HG02678 (cell line): ENCODE results near the gene CCDC144A.
"Not testable (repeated sequence)": the region's sequence is repeated elsewhere in the genome, so short reads cannot be mapped to it uniquely, and the experiment has no call there.

ENCODE experiments used
- ATAC-seq: cut with Tn5 transposase; IDR thresholded peaks from one replicate; pipeline ENCODE4 v1.9.1; 2021; ENCODE audit warnings: mild to moderate bottlenecking, moderate library complexity; ENCODE audit not compliant: unreplicated experiment

Gene CCDC144A

DNA sequence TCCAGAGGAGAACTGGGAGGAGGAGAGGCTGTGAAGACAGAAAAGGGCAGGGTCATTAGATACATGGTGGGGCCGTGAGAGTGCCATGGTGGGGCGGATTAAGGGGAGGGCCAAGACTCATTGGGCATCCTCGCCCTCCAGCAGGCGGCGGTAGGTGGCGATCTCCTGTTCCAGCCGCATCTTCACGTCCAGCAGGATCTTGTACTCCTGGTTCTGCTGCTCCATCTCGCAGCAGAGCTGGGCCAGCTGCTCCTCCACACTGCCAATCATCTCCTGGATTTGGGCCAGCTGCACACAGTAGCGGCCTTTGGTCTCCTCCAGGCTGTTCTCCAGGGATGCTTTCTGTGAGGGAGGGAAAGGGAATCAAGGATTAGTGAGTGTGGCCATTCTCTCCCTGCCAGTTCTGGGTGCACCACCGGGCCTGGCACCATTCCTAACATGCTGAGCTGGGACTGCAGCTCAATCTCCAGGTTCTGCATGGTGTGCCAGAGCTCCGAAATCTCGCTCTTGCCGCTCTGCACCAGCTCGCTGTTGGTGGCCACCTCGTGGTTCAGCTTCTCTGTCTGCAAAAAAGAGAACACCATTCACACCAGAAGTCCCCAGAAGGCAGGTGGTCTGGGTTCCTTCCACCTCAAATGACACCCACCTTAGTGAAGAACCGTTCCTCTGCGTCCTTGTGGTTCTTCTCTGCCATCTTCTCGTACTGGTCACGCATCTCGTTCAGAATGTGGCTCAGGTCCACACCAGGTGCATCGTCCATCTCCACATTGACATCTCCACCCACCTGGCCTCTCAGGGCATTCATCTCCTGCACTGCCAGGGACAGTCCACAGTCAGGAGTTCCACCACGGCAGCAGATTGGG lies 129.0 kb downstream of the CCDC144A start:
- ATAC-seq, result no peak

DNA sequence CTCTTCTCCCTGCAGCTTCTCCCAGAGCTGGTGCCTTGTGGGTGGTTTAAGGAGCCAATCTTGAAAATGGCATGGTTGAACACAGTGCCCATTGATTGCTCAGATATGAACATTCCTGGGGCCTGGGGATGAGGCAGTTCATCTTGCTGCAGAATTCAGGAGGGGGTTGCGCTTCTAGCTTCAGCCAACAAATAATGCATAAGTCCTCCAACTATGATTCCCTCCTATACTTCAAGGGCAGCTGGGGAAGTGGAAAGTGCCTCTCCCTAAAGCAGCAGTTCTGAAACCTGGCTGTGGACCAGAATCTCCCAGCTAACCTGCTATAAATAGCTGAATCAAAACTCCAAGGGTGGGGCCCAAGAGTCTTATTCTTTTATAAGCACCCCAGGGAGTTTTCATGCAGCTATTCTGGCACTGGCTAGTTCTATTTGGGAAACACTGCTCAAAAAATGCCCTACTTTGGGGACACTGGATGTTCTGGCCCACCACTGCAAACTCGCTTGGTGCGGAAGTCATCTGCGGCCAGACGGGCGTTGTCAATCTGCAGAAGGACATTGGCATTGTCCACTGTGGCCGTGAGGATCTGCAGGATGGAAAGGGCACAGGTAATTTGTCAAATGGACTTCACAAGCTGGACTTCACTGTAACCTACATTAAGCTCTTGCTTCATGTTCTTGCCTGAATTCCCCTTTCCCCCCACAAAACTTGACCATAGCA lies 130.3 kb downstream of the CCDC144A start:
- ATAC-seq, result no peak

DNA sequence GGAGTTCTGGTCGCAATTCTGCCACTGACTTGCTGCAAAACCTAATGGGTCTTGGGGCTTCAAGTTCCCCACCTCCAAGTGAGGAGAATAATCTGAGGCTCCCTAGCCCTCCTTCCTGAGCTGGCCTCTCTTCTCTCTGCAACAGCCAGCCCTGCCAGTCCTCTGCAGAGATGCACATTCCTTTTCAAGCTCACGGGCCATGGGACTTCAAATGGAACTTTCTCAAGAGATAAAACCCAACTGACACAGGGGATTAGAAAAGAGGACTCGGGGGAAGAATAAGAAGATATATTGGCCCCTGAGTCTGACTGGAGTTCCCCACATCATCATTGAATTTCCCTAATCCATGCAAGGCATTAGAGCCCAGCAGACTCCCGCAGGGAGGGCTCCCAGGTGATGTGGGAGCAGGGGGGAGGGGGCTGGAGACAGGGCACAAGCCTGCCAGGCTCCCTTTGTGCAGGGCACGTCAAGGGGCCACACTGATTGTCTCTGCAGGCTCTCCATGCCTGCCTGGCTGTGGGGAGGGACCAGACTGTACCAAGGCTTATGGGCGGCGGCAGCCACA lies 131.0 kb downstream of the CCDC144A start:
- ATAC-seq, result no peak

DNA sequence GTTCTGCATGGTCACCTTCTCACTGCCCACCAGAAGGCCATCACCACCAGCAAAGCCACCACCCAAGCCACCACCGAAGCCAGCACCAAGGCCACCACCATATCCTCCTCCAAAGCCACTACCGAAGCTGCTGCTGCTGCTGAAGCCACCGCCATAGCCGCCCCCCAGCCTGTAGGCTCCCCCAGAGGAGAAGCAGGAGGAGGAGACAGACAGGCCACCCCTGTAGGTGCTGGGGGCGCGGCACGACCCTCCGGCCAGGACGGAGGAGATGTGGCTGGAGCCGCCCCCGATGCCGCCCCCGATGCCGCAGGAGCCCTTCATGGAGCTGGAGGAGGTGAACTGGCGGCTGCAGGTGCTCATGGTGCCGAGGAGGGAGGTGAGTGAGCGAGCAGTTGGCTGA lies 132.1 kb downstream of the CCDC144A start:
- ATAC-seq, result not testable (repeated sequence)

DNA sequence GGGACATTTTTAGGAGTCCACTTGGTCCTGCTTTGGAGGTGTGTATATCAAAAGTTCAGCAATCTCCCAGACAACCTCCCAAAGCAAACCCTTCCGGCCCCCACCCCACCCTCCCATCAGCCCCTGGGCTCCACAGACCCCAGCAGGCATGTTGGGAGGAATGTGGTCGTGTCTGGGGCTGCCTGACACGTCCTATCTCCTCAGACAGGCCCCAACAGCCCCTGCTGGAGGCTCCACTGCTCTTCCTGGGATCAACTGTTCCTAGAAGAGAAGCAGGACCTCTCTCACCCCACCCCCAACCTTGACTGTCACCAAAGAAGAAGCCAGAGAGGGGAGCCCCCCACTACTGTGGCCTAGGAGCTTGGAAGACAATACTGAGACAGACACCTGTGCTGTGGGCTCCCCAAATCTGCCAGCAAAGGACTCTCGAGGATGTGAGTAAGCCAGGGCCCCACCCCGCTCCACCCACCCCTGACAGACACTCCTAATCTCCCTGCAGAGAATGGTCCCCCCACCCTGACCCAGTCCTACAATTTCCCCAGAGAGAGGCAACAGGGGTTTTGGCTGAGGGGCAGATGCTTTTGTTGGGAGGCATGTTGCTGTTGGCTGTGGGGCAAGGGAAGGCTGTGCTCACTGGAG lies 133.8 kb downstream of the CCDC144A start:
- not testable (repeated sequence) for ATAC-seq
